Hematopoietic multipotent progenitor cell treated with erythropoietin and hydrocortisone succinate and interleukin-3 and kit ligand, for 17 days (in vitro differentiated cells): ENCODE measurements around the gene FCHO1.
"Not testable (repeated sequence)": the region's sequence is repeated elsewhere in the genome, so short reads cannot be mapped to it uniquely, and the experiment has no call there.

ENCODE experiments used
- DNase-seq: peaks from one replicate; pipeline ENCODE4 v3.0.0-alpha.2; 2015; ENCODE audit warnings: low spot score

Gene FCHO1

GRCh38 chr19:17762505-17763229 is 11.4 kb downstream of the FCHO1 start:
- DNase-seq = no peak

GRCh38 chr19:17764348-17764747 is 13.1 kb downstream of the FCHO1 start:
- no peak for DNase-seq

- DNase-seq = peak; percentile 31
Measured at GRCh38 chr19:17765069-17765618, 13.9 kb downstream of the FCHO1 start.

GRCh38 chr19:17766543-17767131 is 15.4 kb downstream of the FCHO1 start:
- peak; percentile 63 for DNase-seq

- DNase-seq = peak; percentile 62
Measured at GRCh38 chr19:17767559-17767958, 16.3 kb downstream of the FCHO1 start.

- DNase-seq = no peak
Measured at GRCh38 chr19:17770613-17771012, 19.3 kb downstream of the FCHO1 start.

- DNase-seq = no peak
Measured at GRCh38 chr19:17772172-17772571, 20.9 kb downstream of the FCHO1 start.

GRCh38 chr19:17775245-17775927 is 24.1 kb downstream of the FCHO1 start:
- DNase-seq = peak; percentile 58

GRCh38 chr19:17775991-17776803 is 24.9 kb downstream of the FCHO1 start:
- no peak for DNase-seq

- not testable (repeated sequence) for DNase-seq
Measured at GRCh38 chr19:17777840-17778239, 26.6 kb downstream of the FCHO1 start.

GRCh38 chr19:17778251-17778967 is 27.1 kb downstream of the FCHO1 start:
- peak; percentile 57 for DNase-seq

- no peak for DNase-seq
Measured at GRCh38 chr19:17778968-17779929, 28.0 kb downstream of the FCHO1 start.

- no peak for DNase-seq
Measured at GRCh38 chr19:17780781-17781180, 29.5 kb downstream of the FCHO1 start.

GRCh38 chr19:17783721-17784120 is 32.4 kb downstream of the FCHO1 start:
- DNase-seq = not testable (repeated sequence)

GRCh38 chr19:17784201-17785008 is 33.1 kb downstream of the FCHO1 start:
- peak; percentile 66 for DNase-seq

GRCh38 chr19:17787274-17787913 is 36.1 kb downstream of the FCHO1 start:
- DNase-seq = no peak

GRCh38 chr19:17788632-17789031 is 37.4 kb downstream of the FCHO1 start:
- no peak for DNase-seq

GRCh38 chr19:17790059-17790780 is 38.9 kb downstream of the FCHO1 start:
- no peak for DNase-seq
